Fibroblast of skin of scalp (primary cell): ENCODE measurements around the gene CXCR5.

Experiments used
- DNase-seq: peaks from one replicate; pipeline ENCODE4 v3.0.0-alpha.2; 2013

The CXCR5 gene

GRCh38 chr11:118912742-118913410 lies 29.2 kb downstream of the CXCR5 start:
- DNase-seq, result no peak

GRCh38 chr11:118913411-118914125 lies 29.9 kb downstream of the CXCR5 start:
- DNase-seq, result no peak

DNA sequence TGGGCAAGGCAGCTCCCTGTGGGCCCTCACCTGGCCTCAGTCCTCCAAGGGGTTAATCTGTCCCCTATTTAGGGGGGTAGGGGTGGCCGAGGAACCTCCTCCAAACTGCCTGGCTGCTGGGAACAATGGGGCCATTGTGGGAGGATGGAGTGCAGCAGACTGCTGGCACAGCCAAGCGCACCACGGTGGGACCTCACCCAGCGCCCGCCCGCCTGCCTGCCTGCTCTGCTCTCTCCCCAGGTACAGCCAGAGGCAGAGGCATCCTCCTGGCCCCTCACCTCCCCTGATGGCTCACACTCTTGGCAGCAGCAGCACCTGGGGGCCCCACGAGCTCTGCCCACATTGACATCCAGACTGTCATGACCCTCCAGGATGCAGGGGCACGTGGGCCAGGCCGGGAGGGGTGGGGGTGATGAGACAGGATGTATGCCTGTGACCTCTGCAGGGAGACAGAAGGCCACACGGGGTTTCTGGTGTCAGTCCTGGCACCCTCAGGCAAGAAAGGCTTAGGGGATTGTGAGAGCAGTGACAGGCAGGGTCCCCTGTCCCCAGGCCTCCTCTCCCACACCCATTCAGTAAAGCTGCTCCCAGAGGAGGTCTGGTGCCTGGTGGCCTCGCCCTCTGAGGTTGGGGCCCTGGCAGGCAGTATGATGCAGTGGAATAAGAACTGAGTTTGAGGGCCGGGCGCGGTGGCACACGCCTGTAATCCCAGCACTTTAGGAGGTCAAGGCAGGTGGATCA lies 30.7 kb downstream of the CXCR5 start:
- no peak for DNase-seq

DNA sequence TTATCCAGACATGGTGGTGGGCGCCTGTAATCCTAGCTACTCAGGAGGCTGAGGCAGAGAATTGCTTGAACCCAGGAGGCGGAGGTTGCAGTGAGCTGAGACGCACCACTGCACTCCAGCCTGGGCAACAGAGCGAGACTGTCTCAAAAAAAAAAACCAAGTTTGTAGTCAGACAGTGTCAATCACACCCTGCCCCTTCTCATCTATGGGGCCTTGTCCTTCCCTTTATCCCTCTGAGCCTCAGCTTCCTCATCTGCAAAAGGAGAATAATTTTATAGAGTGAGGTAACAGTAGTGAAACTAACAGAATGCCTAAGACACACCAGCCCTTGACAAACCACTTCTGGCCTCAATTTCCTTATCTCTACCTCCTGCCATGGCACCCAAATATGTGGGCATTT lies 31.3 kb downstream of the CXCR5 start:
- DNase-seq, result no peak

- DNase-seq, result no peak
Observed at GRCh38 chr11:118915396-118915795, 31.7 kb downstream of the CXCR5 start.

DNA sequence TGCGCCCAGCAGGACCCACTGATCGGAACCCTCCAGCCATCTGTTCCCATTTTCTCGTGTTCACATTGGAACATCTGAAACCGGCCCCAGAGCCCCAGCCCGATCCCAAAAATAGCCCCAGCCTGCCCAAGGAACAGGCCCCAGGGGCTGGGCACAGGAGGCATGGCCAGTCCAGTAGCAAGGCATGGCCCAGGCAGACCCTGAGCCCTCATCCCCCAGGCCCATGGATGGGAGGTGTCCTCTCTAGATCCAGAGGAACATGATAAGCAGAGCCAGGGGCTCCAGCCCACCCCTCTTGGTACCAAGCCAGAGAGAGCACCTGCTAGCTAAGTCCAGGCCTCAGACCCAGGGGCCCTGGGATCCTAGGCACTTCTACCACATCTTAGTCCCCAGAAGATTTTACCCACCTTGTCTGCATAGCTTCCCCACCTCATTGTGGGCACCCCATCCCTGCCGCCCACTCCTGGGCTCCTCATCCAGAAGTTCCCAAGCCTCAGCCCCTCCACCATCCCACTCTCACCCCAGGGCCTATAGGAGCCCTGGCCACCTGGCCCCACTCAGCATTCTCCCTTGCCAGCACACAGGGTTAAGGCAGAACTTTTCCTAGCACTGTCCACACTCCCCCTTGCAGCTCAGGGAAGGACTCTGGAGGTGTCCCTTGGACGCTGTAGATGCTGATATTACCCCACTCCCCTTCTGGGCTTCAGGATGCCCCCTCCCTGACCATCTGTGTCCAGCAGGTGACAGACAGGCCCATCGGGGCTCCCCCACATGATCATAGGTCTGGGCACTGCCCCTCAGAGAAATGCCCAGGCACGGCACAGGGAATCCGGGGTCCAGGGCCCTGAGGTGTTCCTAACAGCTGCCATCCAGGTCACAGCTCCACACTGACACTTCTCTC lies 32.5 kb downstream of the CXCR5 start:
- no peak for DNase-seq

GRCh38 chr11:118916842-118917388 lies 33.2 kb downstream of the CXCR5 start:
- DNase-seq, result peak; percentile 91

- peak; percentile 80 for DNase-seq
Observed at GRCh38 chr11:118917481-118918127, 33.9 kb downstream of the CXCR5 start.

DNA sequence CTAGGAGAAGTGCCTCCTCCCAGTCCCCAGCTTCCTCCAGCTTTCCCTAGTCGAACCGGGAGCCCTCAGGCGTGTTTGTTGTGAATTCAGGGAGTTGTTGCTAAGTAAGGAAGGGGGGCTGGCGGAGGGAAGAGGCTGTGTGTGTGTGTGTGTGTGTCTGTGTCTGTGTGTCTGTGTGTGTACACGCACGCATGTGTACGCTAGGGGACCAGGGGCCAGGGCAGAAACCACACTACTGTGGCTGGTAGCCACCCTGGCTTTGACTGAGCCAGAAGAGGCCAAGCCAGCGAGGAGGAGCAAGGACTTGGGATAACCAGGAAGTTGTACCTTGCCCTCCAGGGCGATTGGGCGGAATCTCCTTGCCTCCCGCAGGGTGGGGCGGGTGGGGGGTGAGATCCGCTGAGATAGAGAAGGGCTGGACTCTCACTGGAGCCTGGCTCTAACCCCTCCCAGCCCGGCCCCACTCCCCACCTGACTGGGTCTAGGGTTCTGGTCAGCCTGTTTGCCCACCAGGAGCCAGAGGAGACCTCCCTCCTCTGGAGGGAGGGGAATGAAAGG lies 34.5 kb downstream of the CXCR5 start:
- peak; percentile 93 for DNase-seq

GRCh38 chr11:118918686-118919280 lies 35.1 kb downstream of the CXCR5 start:
- DNase-seq, result peak; percentile 81

DNA sequence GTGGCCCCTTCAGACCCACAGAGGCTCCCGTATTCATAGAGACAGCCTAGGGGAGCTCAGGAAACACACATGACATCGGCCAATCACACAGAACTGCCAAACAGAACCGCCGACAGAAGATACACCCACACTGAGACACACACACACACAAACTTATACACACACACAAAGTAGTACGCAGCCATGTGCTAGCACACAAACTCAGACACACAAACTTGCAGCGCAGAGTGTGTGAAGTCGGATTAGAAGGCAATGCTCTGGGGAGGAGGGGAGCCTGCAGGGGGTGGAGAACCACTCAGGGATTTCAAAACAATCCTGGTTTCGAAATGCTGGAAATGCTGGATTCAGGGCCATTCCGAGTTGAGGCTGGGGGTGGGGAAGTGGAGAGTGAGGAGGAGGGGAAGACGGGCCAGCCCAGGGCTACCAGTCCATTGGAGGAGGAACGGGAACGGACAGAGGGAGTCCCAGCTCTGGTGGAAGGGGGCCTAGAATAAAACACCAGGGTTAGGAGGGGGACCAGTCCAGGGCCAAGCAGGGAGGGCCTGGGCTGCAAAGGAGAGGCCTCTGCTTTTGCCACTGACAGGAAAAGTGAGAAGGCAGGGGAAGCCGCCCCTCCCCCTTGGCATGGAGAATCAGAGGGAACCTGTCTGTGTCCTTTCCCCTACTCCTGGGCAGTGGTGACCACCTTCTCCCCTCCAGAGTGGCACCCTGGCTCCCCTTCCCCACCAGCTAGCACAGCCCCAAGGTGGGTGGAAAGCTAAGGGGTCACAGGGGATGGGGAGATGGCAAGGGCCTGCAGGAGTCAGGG lies 37.6 kb downstream of the CXCR5 start:
- DNase-seq, result peak; percentile 94

GRCh38 chr11:118921929-118922744 lies 38.4 kb downstream of the CXCR5 start:
- DNase-seq, result peak; percentile 89

DNA sequence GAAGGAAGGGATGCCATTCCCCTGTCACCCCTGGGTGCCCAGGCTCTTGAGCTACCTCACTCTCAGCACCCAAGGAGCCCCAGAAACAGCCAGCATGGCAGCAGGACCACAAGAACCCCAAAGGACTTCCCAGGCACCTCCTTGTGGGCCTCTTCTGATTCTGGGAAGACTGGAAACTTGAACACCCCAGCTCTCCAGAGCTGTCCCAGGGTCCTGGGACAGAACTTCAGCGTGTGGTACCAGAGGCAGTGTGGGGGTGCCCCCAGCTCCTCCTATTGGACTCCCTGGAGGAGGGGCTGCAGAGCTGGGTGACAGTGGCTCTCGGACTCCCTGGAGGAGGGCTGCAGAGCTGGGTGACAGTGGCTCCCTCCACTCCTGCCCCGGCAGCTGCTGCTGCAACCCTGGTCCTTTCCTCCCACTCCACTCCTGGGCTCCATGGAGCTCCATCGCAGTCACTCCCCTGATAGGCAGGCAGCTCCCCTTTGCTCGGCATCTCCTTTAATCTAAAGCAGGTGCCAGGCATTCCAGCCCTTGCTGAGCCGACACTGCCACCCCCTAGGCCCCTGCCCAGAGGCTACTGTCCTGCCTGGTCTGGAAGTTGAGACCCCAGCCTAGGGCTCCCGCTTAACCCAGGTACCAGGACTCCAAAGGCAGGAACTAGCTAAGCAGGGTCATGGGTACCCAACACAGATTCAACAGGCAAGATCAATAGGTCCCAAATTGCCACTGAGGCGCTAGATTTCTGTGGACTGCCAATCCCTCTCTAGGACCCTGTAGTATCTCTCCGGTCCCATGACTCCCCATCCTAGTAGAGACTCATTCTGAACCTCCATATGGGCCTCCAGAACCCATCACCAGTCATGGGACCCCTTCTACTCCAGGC lies 39.3 kb downstream of the CXCR5 start:
- DNase-seq, result no peak

DNA sequence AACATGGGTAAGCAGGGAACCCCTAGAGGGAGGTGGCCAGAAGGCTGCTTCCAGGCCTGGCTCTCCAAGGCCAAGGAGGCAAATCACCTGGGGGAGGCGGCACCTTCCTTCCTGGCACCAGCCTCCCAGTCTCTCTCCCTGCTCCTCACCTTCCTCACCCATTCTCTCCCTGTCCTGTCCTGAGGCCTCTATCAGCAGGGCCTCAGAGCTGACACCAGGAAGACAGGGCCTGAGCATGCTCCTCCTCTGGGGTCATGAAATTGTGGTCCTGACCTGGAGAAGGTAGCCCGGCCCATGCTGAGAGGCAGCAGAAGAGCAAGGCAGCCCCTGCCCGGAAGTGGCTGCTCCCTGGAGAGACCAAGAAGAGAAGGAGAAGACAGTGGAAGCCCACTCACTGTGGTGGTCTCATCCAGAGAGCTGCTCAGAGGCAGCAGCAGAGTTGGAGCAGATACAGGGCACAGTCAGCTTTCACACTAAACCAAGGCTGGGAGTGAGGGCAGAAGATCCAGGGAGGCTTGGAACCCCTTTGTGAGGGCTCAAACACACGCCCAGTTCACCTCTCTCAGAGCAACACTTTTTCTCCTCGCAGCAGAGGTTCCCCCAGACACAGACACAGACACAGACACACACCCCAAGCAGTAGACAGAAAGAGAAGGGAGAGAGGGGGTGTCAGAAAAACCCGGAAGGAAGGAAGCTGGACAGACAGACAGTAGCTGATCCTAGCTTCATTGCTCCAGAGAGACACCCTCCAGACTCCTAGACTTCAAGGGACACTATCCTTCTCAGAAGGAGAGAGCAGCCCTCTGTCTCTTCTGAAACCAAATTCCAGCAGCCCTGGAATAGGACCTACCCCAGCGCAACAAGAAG lies 40.3 kb downstream of the CXCR5 start:
- DNase-seq, result no peak

DNA sequence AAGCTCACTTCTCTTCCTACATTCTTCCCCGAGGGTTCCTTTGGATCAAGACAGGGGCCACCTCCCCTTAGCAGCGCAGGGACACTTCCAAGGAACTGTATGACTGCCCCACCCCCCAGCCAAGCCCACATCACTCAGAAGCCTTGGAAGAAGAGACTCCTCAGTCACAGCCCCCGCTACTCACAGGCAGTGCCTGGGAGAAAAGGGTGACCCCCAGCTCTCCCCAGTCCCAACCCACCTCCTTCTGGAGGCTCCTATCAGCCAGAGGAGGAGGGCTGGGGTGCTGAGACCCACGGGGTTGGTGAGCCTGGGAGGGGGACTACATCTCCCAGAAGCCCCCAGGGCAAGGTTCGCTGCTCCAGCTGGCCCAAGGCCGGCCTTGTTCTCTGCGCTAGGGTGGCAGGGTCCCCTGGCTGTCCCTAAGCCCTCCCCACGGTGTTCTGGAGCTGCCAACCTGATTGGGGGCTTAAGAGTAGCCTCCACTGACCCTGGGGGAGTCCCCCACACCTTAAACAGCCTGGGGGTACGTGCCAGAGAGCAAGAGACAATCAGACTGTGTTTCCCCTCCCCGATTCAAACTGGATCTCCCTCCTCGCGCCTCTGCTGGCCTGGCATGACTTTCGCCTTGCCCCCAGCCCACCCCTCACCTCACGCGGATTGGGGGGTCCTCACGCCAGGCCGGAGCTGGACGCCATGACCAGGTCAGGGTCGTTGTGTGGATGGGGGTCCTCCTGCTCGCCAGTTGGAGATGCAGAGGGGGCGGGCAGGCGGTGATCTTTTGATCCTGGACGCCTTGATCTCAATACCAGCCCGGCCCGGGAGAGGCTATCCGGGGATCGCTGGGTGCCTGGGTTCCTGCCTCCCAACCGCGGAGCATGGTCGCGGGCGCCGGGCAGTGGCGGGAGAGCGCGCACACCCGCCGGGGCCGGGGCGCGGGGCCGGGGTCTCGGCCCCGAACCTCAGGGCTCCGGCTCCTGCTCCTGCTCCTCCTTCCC lies 41.2 kb downstream of the CXCR5 start:
- DNase-seq, result peak; percentile 34
